Mesendoderm (in vitro differentiated cells): ENCODE results near the gene IL20RB.
A peak's percentile ranks its signal among the peaks of the same experiment; 100 is the strongest.
"Not testable (repeated sequence)": the region's sequence is repeated elsewhere in the genome, so short reads cannot be mapped to it uniquely, and the experiment has no call there.

Experiments used
- DNase-seq: peaks from one replicate; pipeline ENCODE4 v3.0.0; 2013
- H2AK5ac ChIP-seq: 2 replicates; pipeline ENCODE4 v1.6.1; 2013; ENCODE audit warnings: low read length, inconsistent platforms
- H2BK120ac ChIP-seq: 2 replicates; pipeline ENCODE4 v1.6.1; 2013; ENCODE audit warnings: low read depth, mild to moderate bottlenecking, low read length, moderate library complexity, mixed read lengths
- H2BK15ac ChIP-seq: replicated peaks from 2 replicates; pipeline ENCODE4 v1.6.1; 2013; ENCODE audit warnings: low read depth, mild to moderate bottlenecking, moderate library complexity
- H2BK5ac ChIP-seq: 2 replicates; pipeline ENCODE4 v1.6.1; 2013; ENCODE audit warnings: low read length, inconsistent platforms
- H3K18ac ChIP-seq: 2 replicates; pipeline ENCODE4 v1.6.1; 2013; ENCODE audit warnings: mild to moderate bottlenecking, low read length, mixed read lengths
- H3K23ac ChIP-seq: one replicate; pipeline ENCODE4 v1.6.1; 2013; ENCODE audit warnings: low read length
- H3K27ac ChIP-seq: 2 replicates; pipeline ENCODE4 v1.5.1; 2013; ENCODE audit warnings: low read depth, mild to moderate bottlenecking, inconsistent platforms, low read length, moderate library complexity
- H3K27me3 ChIP-seq: 2 replicates; pipeline ENCODE4 v1.6.1; 2013; ENCODE audit warnings: low read length, control low read depth, mild to moderate bottlenecking, inconsistent platforms; ENCODE audit not compliant: insufficient read depth, poor library complexity
- H3K36me3 ChIP-seq: 2 replicates; pipeline ENCODE4 v1.6.1; 2013; ENCODE audit warnings: low read length, inconsistent platforms; ENCODE audit not compliant: control insufficient read depth, insufficient read depth
- H3K4ac ChIP-seq: one replicate; pipeline ENCODE4 v1.6.1; 2013; ENCODE audit warnings: low read depth, mild to moderate bottlenecking, low read length, moderate library complexity
- H3K4me1 ChIP-seq: 2 replicates; pipeline ENCODE4 v1.6.1; 2013; ENCODE audit warnings: low read depth, low read length, inconsistent platforms; ENCODE audit not compliant: control insufficient read depth
- H3K4me2 ChIP-seq: 2 replicates; pipeline ENCODE4 v1.6.1; 2013; ENCODE audit warnings: low read length
- H3K4me3 ChIP-seq: 2 replicates; pipeline ENCODE4 v1.5.1; 2013; ENCODE audit warnings: mild to moderate bottlenecking, low read length
- H3K56ac ChIP-seq: one replicate; pipeline ENCODE4 v1.6.1; 2013; ENCODE audit warnings: low read length
- H3K79me1 ChIP-seq: 2 replicates; pipeline ENCODE4 v1.6.1; 2013; ENCODE audit warnings: low read length, inconsistent platforms
- H3K79me2 ChIP-seq: 2 replicates; pipeline ENCODE4 v1.6.1; 2013; ENCODE audit warnings: mild to moderate bottlenecking, low read length; ENCODE audit not compliant: control insufficient read depth, insufficient read depth
- H3K9ac ChIP-seq: 2 replicates; pipeline ENCODE4 v1.6.1; 2013; ENCODE audit warnings: low read length, inconsistent platforms
- H4K5ac ChIP-seq: one replicate; pipeline ENCODE4 v1.6.1; 2013; ENCODE audit warnings: low read length
- H4K8ac ChIP-seq: one replicate; pipeline ENCODE4 v1.6.1; 2013; ENCODE audit warnings: low read depth, mild to moderate bottlenecking, control low read depth, low read length, moderate library complexity
- WGBS: extraction: QIAGEN DNeasy Blood & Tissue Kit; methylation state at CpG from one replicate; pipeline ENCODE4 v1.1.7; 2013; ENCODE audit warnings: low lambda C conversion rate, missing lambda C conversion rate; ENCODE audit not compliant: insufficient coverage; ENCODE audit errors: extremely low coverage; 5-methylcytosine and 5-hydroxymethylcytosine counted together

The IL20RB gene

GRCh38 chr3:137000039-137000438 is 42.3 kb downstream of the IL20RB start:
- no peak overlapping the region for H3K27ac ChIP-seq
- H3K4me2 ChIP-seq, result no peak overlapping the region
- no peaks in the 10 kb centered on the region for H3K36me3 ChIP-seq
- H3K23ac ChIP-seq, result no peak overlapping the region
- H2BK15ac ChIP-seq, result no peak overlapping the region
- no peak for DNase-seq
- no peak overlapping the region for H3K18ac ChIP-seq
- no peaks in the 10 kb centered on the region for H3K4me1 ChIP-seq
- no peaks in the 10 kb centered on the region for H3K79me2 ChIP-seq
- H2BK120ac ChIP-seq, result no peak overlapping the region
- no peak overlapping the region for H3K56ac ChIP-seq
- no peak overlapping the region for H2BK5ac ChIP-seq
- H4K5ac ChIP-seq, result no peak overlapping the region
- H3K79me1 ChIP-seq, result no peaks in the 10 kb centered on the region
- no peak overlapping the region for H3K4ac ChIP-seq
- no peak overlapping the region for H3K4me3 ChIP-seq
- no peak overlapping the region for H4K8ac ChIP-seq
- H3K9ac ChIP-seq, result no peak overlapping the region
- no peak overlapping the region for H2AK5ac ChIP-seq
- H3K27me3 ChIP-seq, result no peaks in the 10 kb centered on the region

GRCh38 chr3:137007376-137007775 is 49.6 kb downstream of the IL20RB start:
- not testable (repeated sequence) for H3K56ac ChIP-seq, H3K4ac ChIP-seq, H2BK5ac ChIP-seq, H3K27me3 ChIP-seq, H2BK120ac ChIP-seq, H3K4me2 ChIP-seq, H3K79me2 ChIP-seq, H2BK15ac ChIP-seq, H3K79me1 ChIP-seq, H3K18ac ChIP-seq, H4K5ac ChIP-seq, DNase-seq, H3K27ac ChIP-seq, H3K9ac ChIP-seq, H3K23ac ChIP-seq, H2AK5ac ChIP-seq, H3K4me1 ChIP-seq, H3K4me3 ChIP-seq, H3K36me3 ChIP-seq, H4K8ac ChIP-seq
- no CpG with 5 or more reads among the region's 9 CpGs for WGBS

GRCh38 chr3:137008131-137008530 is 50.3 kb downstream of the IL20RB start:
- H2BK15ac ChIP-seq, result no peak overlapping the region
- no peak overlapping the region for H3K4me2 ChIP-seq
- no peak overlapping the region for H4K8ac ChIP-seq
- H3K56ac ChIP-seq, result no peak overlapping the region
- no peak overlapping the region for H3K27ac ChIP-seq
- no peak overlapping the region for H3K4me3 ChIP-seq
- no peak overlapping the region for H2BK120ac ChIP-seq
- WGBS, result no CpG with 5 or more reads among the region's 3 CpGs
- H3K23ac ChIP-seq, result no peak overlapping the region
- H2AK5ac ChIP-seq, result no peak overlapping the region
- no peak overlapping the region for H4K5ac ChIP-seq
- no peak overlapping the region for H3K4ac ChIP-seq
- no peak overlapping the region for H2BK5ac ChIP-seq
- DNase-seq, result no peak
- H3K79me1 ChIP-seq, result no peaks in the 10 kb centered on the region
- H3K18ac ChIP-seq, result no peak overlapping the region
- H3K36me3 ChIP-seq, result no peaks in the 10 kb centered on the region
- H3K79me2 ChIP-seq, result no peaks in the 10 kb centered on the region
- no peaks in the 10 kb centered on the region for H3K27me3 ChIP-seq
- H3K9ac ChIP-seq, result no peak overlapping the region
- H3K4me1 ChIP-seq, result no peaks in the 10 kb centered on the region

- Histone ChIP-seq H4K5ac (no peak overlapping the region), H3K56ac (peak overlapping the region; percentile 5), H2BK15ac (no peak overlapping the region), H3K4me3 (no peak overlapping the region), H4K8ac (no peak overlapping the region), H3K4me2 (no peak overlapping the region), H3K36me3 (no peaks in the 10 kb centered on the region), H3K23ac (no peak overlapping the region), H2BK5ac (no peak overlapping the region), H3K27ac (no peak overlapping the region), H2AK5ac (no peak overlapping the region), H3K4ac (no peak overlapping the region), H3K79me1 (no peaks in the 10 kb centered on the region), H3K79me2 (no peaks in the 10 kb centered on the region), H3K27me3 (no peaks in the 10 kb centered on the region), H3K9ac (no peak overlapping the region), H2BK120ac (no peak overlapping the region), H3K4me1 (no peaks in the 10 kb centered on the region), H3K18ac (no peak overlapping the region)
- no peak for DNase-seq
- WGBS, result no CpG with 5 or more reads among the region's 4 CpGs
Measured at GRCh38 chr3:137008976-137009375, 51.2 kb downstream of the IL20RB start.

GRCh38 chr3:137010137-137010536 is 52.4 kb downstream of the IL20RB start:
- Histone ChIP-seq H2BK5ac (no peak overlapping the region), H3K27me3 (no peaks in the 10 kb centered on the region)
- no peak for DNase-seq

GRCh38 chr3:137011153-137011552 is 53.4 kb downstream of the IL20RB start:
- Histone ChIP-seq H3K23ac (no peak overlapping the region), H3K79me2 (no peaks in the 10 kb centered on the region), H3K27me3 (no peaks in the 10 kb centered on the region), H3K9ac (no peak overlapping the region), H4K5ac (no peak overlapping the region), H3K56ac (no peak overlapping the region), H4K8ac (no peak overlapping the region), H3K4ac (no peak overlapping the region), H2BK5ac (no peak overlapping the region), H2AK5ac (no peak overlapping the region), H3K36me3 (no peaks in the 10 kb centered on the region), H3K18ac (no peak overlapping the region), H3K79me1 (no peaks in the 10 kb centered on the region), H2BK15ac (no peak overlapping the region), H2BK120ac (no peak overlapping the region), H3K4me3 (no peak overlapping the region), H3K4me1 (no peaks in the 10 kb centered on the region), H3K4me2 (no peak overlapping the region), H3K27ac (no peak overlapping the region)
- no CpG with 5 or more reads among the region's 4 CpGs for whole genome bisulfite sequencing
- no peak for DNase-seq

More at GRCh38 chr3:137010137-137010536, 52.4 kb downstream of the IL20RB start:
- no peak overlapping the region for H4K5ac ChIP-seq
- H2BK15ac ChIP-seq, result no peak overlapping the region
- H3K36me3 ChIP-seq, result no peaks in the 10 kb centered on the region
- no peak overlapping the region for H3K18ac ChIP-seq
- no peak overlapping the region for H3K23ac ChIP-seq
- H3K4ac ChIP-seq, result no peak overlapping the region
- H3K79me1 ChIP-seq, result no peaks in the 10 kb centered on the region
- H3K9ac ChIP-seq, result no peak overlapping the region
- H2BK120ac ChIP-seq, result no peak overlapping the region
- no peaks in the 10 kb centered on the region for H3K4me1 ChIP-seq
- no peak overlapping the region for H3K4me2 ChIP-seq
- no peak overlapping the region for H3K27ac ChIP-seq
- no CpG with 5 or more reads among the region's 6 CpGs for WGBS
- no peak overlapping the region for H4K8ac ChIP-seq
- no peak overlapping the region for H3K56ac ChIP-seq
- H2AK5ac ChIP-seq, result no peak overlapping the region
- no peaks in the 10 kb centered on the region for H3K79me2 ChIP-seq
- no peak overlapping the region for H3K4me3 ChIP-seq
